AG04449 (cell line): Measurements from ENCODE around the gene RGS3.

Experiments
- CTCF ChIA-PET: fragments of 350-600 bp; formaldehyde crosslinking; extraction: SDS; loops from one replicate; lab custom pipeline; 2021; ENCODE audit warnings: antibody characterized with exemption; lab: Yijun Ruan, JAX
- POLR2A ChIA-PET: fragments of 400-600, 350-600 bp; formaldehyde crosslinking; extraction: SDS; loops from one replicate; lab custom pipeline; 2020; ENCODE audit warnings: antibody characterized with exemption, inconsistent platforms; lab: Yijun Ruan, JAX
- DNase-seq: peaks from one replicate; pipeline ENCODE4 v3.0.0-alpha.2; 2010; ENCODE audit warnings: low read depth, low spot score
- H3K4me3 ChIP-seq: 2 replicates; pipeline ENCODE4 v1.5.1; 2011; ENCODE audit warnings: low read depth, mild to moderate bottlenecking, control low read depth, low read length
- CTCF ChIP-seq: IDR thresholded peaks from one replicate; pipeline ENCODE4 v1.5.1; 2011; ENCODE audit warnings: mild to moderate bottlenecking, moderate library complexity, low read length, control low read depth, inconsistent platforms; ENCODE audit not compliant: insufficient read depth; ENCODE audit errors: missing control alignments

The RGS3 gene

DNA sequence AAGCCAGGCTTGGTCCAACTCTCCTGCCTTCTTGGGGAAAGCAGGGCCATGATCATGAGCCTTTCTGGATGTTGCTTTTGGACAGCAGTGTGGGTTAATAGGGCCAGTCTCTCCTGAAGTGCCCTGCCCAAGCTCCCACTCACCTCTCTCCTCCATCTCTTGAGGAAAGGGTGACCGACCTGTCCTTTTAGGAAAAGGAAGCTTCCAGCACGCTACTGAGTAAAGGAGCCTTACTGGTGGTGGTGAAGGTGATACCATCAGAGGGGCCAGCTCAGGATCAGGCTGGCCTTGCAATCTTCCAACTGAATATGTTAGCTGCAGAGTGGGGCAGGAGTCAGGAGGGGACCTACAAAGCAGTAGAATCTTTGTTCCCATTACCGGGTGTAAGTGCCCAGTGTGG is 2.2 kb upstream of the RGS3 start:
- TF ChIP-seq CTCF: no peak
- ChIA-PET POLR2A (no interaction called here), CTCF (no interaction called here)
- DNase-seq: no peak
- H3K4me3 ChIP-seq: no peak overlapping the region

GRCh38 chr9:113461943-113462342 is 1.6 kb upstream of the RGS3 start:
- ChIA-PET POLR2A (no interaction called here), CTCF (interaction anchor here (3.3 kb wide), 1 partner anchor 194 kb away, joined by 13 read pairs; no protein-coding TSS in a partner anchor)
- H3K4me3 ChIP-seq: no peak overlapping the region
- DNase-seq: no peak
- TF ChIP-seq CTCF: no peak

GRCh38 chr9:113462781-113463286 is 693 bp upstream of the RGS3 start:
- DNase-seq: no peak
- POLR2A ChIA-PET: no interaction called here
- no peak overlapping the region for H3K4me3 ChIP-seq

GRCh38 chr9:113464286-113464660 is 746 bp downstream of the RGS3 start:
- POLR2A ChIA-PET: no interaction called here
- no peak for DNase-seq
- no peak overlapping the region for H3K4me3 ChIP-seq
- CTCF ChIA-PET: interaction anchor here (1.9 to 3.3 kb wide), 3 partner anchors 13 to 194 kb away, joined by 5 to 13 read pairs (median 8); no protein-coding TSS in a partner anchor
- TF ChIP-seq CTCF: no peak

More at GRCh38 chr9:113462781-113463286, 693 bp upstream of the RGS3 start:
- CTCF ChIA-PET: interaction anchor here (1.5 to 3.3 kb wide), 2 partner anchors 17 to 193 kb away, joined by 8 to 13 read pairs; no protein-coding TSS in a partner anchor
- no peak for TF ChIP-seq CTCF

DNA sequence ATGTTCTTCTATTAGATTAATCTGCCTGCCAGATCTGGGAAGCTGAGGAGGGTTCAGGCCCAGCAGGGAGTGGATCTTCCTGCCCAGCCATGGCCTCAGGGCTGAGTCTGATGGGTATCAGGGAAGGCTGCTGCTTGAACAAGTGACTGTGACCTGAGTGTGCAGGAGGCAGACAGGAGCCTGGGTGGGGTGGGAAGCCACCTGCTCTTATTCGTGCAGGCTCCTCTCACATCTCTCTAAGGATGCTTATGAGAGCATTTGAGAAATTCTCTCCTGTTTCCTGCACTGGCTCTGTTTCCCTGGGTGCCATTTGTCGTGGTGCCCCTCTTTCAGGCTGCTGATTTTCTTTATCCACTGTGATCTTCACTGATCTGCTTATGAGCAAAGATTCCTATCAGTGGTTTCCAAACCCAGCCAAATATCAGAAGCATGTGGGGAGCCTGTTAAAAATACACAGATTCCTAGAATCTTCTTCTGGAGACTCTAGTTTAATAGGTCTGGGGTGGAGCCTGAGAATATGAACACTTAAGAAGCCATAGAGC is 2.1 kb downstream of the RGS3 start:
- TF ChIP-seq CTCF: no peak
- H3K4me3 ChIP-seq: no peak overlapping the region
- DNase-seq: no peak
- ChIA-PET POLR2A (no interaction called here), CTCF (interaction anchor here (0.5 to 2.6 kb wide), 4 partner anchors 12 to 190 kb away, joined by 3 to 9 read pairs (median 7); no protein-coding TSS in a partner anchor)

DNA sequence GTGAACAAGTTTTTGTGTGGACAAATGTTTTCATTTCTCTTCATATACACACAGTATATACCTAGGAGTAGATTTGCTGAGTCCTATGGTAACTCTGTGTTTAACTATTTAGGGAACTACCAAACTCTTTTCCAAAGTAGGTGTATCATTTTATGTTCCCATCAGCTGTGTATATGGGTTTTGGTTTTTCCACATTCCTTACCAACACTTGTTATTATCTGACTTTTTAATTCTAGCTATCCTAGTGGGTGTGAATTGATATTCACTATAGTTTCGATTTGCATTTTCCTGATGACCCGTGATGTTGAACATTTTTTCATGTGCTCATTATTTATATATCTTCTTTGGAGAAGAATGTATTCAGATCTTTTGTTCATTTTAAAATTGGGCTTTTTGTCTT is 3.7 kb downstream of the RGS3 start:
- POLR2A ChIA-PET: no interaction called here
- CTCF ChIA-PET: interaction anchor here (1.2 to 2.3 kb wide), 2 partner anchors 21 to 188 kb away, joined by 5 to 9 read pairs; no protein-coding TSS in a partner anchor
- DNase-seq: no peak
- no peak overlapping the region for H3K4me3 ChIP-seq
- no peak for TF ChIP-seq CTCF
